Germinal center (tissue), 1 donor: ENCODE data around the gene CDC37.

Experiments used
- DNase-seq: peaks from one replicate; pipeline ENCODE4 v3.0.0; 2012; ENCODE audit warnings: mixed read lengths, low spot score

Gene CDC37

DNA sequence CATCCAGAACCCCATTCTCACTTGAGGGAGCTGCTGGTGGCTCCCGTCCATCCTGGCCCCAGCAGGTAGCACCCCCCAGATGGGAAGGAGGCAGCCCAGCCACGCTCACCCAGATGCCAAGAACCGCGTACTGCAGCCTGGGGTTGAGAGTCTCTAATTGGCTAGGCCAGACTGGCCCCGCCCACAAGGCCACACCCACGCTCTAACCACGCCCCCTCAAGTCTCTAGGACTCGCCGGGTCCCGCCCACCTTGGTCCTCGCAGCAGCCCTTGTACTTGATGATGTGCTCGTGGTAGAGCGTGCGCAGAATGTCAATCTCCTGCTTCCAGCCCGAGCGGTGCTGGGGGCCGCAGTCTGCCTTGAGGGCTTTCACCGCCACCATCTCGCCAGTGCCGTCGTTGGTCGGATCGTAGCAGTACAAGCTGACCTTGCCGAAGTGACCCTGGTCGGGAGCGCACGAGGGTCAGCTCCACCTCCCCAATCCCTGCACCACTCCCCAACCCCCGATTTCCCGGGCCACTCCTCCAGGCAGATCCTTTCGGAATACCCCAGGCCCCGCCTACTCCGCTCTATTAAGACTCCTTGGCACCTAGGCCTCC, 49.5 kb downstream of the CDC37 start:
- no peak for DNase-seq

DNA sequence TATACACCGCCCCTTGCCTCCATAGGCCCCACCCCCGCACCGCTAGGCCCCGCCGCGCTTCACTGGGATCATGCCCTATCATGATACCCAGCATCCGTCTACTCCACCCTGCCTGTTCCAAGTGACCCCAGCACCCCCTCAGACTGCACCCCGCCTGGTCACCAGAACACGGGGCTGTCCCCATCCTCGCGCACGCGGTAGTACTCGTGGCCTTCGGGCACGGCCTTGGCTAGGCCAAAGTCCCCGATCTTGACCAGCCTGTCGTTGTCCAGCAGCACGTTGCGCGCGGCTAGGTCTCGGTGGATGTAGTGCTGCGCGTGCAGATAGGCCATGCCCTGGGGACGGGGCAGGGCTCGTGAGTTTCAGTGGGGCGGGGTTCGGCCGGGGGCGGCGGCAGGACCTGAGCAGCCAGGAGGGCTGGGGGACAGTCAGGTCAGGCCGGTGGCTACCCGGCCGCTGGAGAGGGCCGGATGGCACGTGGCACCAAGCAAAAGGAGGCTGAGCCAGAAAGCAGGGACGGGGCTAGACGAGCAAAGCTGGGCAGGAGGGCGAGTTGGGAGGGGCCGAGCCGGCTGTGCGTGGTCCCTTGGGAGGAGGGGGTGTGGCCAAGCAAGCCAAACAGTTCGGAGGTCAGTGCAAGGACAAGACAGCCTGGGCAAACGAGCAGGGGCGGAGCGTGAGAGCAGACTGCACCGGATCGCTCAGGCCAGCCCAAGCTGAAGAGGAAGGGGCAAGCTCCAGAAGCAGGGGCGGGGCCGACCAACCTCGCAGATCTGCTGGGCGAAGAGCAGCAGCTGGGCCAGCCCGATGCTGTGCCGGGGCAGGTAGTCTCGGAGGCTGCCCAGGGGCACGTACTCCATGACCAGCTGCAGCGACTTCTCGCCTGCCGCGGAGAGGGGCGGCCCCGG, 50.3 kb downstream of the CDC37 start:
- no peak for DNase-seq

DNA sequence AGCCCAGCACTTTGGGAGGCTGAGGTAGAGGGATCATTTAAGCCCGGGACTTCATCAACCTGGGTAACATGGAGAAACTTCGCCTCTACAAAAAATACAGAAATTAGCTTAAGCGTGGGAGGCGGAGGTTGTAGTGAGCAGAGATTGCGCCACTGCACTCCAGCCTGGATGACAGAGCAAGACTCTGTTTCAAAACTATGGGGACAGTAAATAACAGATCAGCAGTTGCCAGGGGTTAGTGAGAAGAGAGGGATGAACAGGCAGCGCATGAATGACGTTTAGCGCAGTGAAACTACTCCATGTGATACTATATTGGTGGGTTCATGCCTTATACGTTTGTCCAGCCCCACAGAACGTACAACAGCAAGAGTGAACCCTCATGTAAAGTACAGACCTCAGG, 56.8 kb downstream of the CDC37 start:
- DNase-seq = no peak

DNA sequence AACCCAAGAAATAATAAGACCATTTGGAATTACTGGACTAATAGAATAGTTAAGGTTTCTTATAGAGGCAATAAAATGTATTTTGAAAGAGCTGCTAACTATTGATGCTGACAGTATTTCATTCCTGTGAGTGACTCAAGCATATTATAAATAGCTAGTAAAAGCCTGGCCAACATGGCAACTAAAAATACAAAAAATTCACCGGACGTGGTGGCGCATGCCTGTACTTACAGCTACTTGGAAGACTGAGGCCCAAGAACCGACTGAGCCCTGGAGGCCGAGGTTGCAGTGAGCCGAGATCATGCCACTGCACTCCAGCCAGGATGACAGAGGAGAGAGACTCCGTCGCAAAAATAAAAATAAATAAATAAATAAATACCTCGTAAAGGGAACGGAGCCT, 58.6 kb downstream of the CDC37 start:
- no peak for DNase-seq

DNA sequence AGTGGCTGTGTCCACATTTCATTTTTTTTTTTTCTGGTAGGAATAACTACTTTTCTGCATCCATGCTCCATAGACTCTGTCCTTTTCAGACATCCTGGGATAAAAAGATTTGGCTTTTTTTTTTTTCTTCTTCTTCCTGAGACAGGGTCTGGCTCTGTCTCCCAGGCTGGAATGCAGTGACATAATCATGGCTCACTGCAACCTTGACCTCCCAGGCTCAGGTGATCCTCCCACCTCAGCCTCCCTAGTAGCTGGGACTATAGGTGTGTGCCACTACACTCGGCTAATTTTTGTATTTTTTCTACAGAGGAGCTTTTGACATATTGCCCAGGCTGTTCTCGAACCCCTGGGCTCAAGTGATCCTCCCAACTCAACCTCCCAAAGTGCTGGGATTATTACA, 59.8 kb downstream of the CDC37 start:
- DNase-seq = no peak
